NT2/D1 (cell line): Measurements from ENCODE around the gene CYB561.

Experiments
- DNase-seq: peaks from one replicate; pipeline ENCODE4 v3.0.0-alpha.2; 2011; ENCODE audit warnings: low read depth, low spot score
- H3K27me3 ChIP-seq: 2 replicates; pipeline ENCODE4 v1.6.0; 2011; ENCODE audit warnings: mild to moderate bottlenecking; ENCODE audit not compliant: insufficient read length, insufficient read depth
- H3K36me3 ChIP-seq: 2 replicates; pipeline ENCODE4 v1.6.1; 2011; ENCODE audit warnings: mild to moderate bottlenecking, low read length, mixed read lengths; ENCODE audit not compliant: insufficient read depth, insufficient read length
- H3K4me1 ChIP-seq: 2 replicates; pipeline ENCODE4 v1.5.1; 2011; ENCODE audit not compliant: insufficient read depth, insufficient read length
- H3K4me3 ChIP-seq: 2 replicates; pipeline ENCODE4 v1.5.1; 2011; ENCODE audit warnings: low read depth; ENCODE audit not compliant: insufficient read length
- H3K9ac ChIP-seq: 2 replicates; pipeline ENCODE4 v1.6.0; 2011; ENCODE audit warnings: low read depth; ENCODE audit not compliant: insufficient read length
- H3K9me3 ChIP-seq: 2 replicates; pipeline ENCODE4 v1.5.1; 2011; ENCODE audit warnings: mild to moderate bottlenecking, low read length; ENCODE audit not compliant: insufficient read depth
- SUZ12 ChIP-seq: IDR thresholded peaks from 2 replicates; pipeline ENCODE4 v1.6.1; 2011; ENCODE audit not compliant: insufficient read length, insufficient read depth; ENCODE audit errors: extremely low read depth
- YY1 ChIP-seq: IDR thresholded peaks from 2 replicates; pipeline ENCODE4 v1.6.1; 2011; ENCODE audit not compliant: insufficient read length, insufficient read depth
- ZNF274 ChIP-seq: IDR thresholded peaks from 2 replicates; pipeline ENCODE4 v1.6.1; 2011; ENCODE audit warnings: mild to moderate bottlenecking, low read depth, low read length

Gene CYB561

GRCh38 chr17:63437287-63438091 lies 8.6 kb downstream of the CYB561 start:
- DNase-seq: no peak
- H3K4me1 ChIP-seq: peaks cover 24% of the 10 kb centered on the region

DNA sequence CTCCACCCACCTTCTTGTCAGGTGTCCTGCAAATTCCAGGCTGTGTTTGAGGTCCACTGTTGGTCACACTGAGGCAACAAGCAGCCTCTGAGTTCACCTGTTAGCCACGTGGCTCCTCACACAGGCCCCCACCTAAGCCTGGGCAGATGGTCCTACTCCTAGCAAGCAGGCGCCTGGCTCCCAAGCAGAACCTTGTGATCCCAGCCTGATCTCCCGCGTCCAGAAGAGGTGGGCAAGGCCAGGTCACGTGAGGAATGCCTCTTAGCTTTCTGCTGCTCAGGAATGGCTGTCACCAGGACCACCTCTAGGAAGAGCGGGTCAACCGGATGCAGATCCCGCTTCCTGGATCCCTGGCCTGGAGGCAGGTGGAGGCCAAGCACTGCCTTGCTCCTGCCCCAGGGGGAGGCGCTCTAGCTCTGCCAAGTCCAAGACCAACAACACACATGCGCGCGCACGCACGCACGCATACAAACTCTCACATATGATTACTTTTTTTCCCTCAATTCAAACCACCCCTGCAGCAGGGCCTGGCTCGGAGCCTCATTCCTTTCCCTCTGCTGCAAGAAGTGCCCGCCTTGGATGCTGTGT lies 9.5 kb downstream of the CYB561 start:
- Histone ChIP-seq H3K9ac (peak overlapping the region; percentile 34), H3K36me3 (peaks cover 49% of the 10 kb centered on the region), H3K4me3 (no peak overlapping the region), H3K4me1 (peaks cover 20% of the 10 kb centered on the region), H3K9me3 (no peaks in the 10 kb centered on the region), H3K27me3 (no peaks in the 10 kb centered on the region)
- no peak for DNase-seq
- TF ChIP-seq YY1 (no peak), SUZ12 (no peak), ZNF274 (no peak)

More at GRCh38 chr17:63437287-63438091, 8.6 kb downstream of the CYB561 start:
- Histone ChIP-seq H3K9ac (no peak overlapping the region), H3K9me3 (no peaks in the 10 kb centered on the region), H3K4me3 (no peak overlapping the region), H3K36me3 (peaks cover 46% of the 10 kb centered on the region), H3K27me3 (no peaks in the 10 kb centered on the region)
- no peak for TF ChIP-seq SUZ12
- no peak for TF ChIP-seq ZNF274
- no peak for TF ChIP-seq YY1

GRCh38 chr17:63435681-63436522 lies 10.2 kb downstream of the CYB561 start:
- Histone ChIP-seq H3K4me3 (no peak overlapping the region), H3K9me3 (no peaks in the 10 kb centered on the region), H3K27me3 (no peaks in the 10 kb centered on the region), H3K36me3 (peaks cover 43% of the 10 kb centered on the region), H3K4me1 (peaks cover 18% of the 10 kb centered on the region), H3K9ac (no peak overlapping the region)
- no peak for TF ChIP-seq SUZ12
- no peak for TF ChIP-seq YY1
- TF ChIP-seq ZNF274: no peak
- no peak for DNase-seq

GRCh38 chr17:63434951-63435571 lies 11.0 kb downstream of the CYB561 start:
- Histone ChIP-seq H3K36me3 (peaks cover 43% of the 10 kb centered on the region), H3K4me1 (peaks cover 13% of the 10 kb centered on the region), H3K27me3 (no peaks in the 10 kb centered on the region), H3K9me3 (no peaks in the 10 kb centered on the region), H3K4me3 (no peak overlapping the region), H3K9ac (no peak overlapping the region)
- DNase-seq: no peak
- TF ChIP-seq ZNF274 (no peak), SUZ12 (no peak), YY1 (no peak)

DNA sequence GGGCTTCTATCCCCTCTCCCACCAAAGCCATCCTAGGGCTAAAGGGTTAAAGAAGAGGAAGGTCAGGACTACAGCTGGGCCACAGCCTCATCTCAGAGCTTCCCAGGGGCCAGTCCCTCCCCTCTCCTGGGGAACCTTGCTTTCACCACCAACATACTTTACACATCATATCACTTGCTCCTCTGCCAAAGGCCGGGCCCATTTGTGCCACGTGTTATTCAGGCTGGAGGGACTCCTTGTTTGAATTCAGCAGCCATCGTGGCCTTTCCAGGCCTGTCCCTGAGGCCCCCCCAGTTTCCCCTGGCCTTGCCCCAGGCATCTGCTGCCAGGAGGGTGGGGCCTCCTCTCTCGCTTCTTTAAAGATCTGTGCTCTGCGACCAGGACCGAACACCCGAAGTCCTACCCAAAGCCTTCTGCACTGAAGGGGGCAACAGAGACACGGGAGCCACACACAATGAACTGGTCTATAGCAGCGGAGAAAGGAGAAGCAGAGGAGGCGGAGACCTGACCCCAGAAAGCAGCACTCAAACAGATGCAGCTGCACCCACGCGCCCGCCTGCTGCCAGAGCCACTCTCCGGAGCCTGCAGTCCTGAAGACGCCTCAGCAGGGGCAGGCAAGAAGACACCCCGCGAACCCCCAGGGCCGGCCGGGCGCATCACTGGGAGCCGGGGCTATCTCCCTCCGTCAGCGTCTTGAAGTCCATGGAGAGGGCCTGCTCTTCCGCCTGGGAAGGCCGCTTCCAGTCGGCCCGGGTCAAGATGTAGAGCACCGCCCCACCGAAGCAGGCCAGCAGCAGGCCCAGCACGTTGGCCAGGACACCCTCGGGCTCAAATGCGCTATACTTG lies 12.1 kb downstream of the CYB561 start:
- TF ChIP-seq YY1: no peak
- TF ChIP-seq SUZ12: no peak
- TF ChIP-seq ZNF274: no peak
- H3K4me1 ChIP-seq: peaks cover 13% of the 10 kb centered on the region
- DNase-seq: no peak
- H3K36me3 ChIP-seq: peaks cover 43% of the 10 kb centered on the region
- H3K9me3 ChIP-seq: no peaks in the 10 kb centered on the region
- H3K9ac ChIP-seq: peak overlapping the region; percentile 22
- H3K27me3 ChIP-seq: no peaks in the 10 kb centered on the region
- H3K4me3 ChIP-seq: no peak overlapping the region
